Measurements from ENCODE around the gene UNC13C. TPM values are rescaled to one million over a fixed set of nuclear protein-coding genes. Genes with fewer than 3 reads are reported as not detected.

UNC13C gene
- total RNA-seq, 2 donors from 2014 or later = 0.28 TPM; not detected in 1

DNA sequence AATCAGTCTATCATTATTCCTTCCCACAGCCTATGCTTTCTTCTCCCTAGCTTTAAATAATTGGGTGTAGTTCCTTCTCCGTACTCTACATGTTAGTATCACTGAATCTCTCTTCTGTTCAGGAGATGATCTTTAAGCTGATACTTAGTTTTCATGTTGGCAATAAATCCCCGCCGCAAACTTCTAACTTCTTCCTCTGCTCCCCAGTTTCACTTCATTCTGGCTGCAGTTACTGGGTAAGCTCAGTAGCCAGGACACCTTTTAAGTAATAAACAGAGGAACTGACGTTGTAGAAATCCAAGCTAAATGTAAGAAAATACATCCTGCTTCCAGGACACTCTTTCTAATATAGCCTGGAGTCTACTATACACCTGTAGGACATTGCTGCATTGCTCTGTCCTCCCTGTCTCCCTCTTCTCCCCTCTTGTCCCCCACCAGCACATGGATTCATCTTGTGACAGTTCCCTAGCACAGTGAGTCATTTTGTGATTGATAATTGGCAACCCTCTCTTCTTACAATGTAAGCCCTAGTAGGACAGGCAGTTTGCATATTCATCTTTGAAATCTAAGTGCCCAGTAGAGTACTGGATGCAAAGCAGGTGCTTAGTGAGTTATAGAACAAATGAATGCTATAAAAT lies 598.2 kb downstream of the UNC13C start:
- ATAC-seq = no peak
- no peak for DNase-seq
- intact Hi-C loops (cut with DNase I, micrococcal nuclease) = no loop called here

DNA sequence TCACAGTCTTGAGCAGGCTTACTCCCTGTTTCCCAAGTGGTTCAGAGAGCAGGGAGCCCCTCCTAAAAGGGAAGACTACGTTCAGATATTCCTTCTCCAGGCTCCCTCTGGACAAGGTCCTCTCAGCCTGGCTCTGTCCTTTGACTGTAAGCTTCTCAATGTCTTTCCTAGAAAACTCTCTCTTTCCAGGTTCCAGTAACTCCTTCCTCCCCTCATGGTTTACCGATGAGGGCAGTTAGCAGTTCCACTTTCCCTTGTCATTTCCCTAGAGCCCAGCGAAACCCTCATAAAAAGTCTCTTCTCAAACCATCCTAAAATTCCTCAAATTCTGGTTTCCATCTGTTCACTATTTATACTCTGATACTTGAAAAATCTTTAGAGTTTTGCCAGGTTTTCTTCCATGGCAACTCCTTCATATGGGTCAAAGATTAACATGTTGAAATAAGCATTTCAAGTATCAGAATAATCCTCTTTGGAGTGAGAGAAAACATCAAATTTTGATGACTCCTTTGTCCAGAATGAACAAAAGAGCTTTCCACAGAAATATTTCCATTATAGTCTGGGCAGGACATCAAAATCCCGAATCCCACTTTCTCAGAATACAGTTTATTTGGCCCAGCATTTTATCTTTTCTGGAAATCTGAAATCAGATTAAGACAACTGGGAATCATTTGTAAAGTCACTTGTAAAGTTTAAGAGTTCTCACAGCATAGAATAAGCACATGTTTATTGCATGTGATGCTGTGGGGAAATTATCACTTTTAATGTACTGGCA lies 599.4 kb downstream of the UNC13C start:
- DNase-seq = no peak
- intact Hi-C loops (cut with DNase I, micrococcal nuclease) = no loop called here
- no peak for ATAC-seq

DNA sequence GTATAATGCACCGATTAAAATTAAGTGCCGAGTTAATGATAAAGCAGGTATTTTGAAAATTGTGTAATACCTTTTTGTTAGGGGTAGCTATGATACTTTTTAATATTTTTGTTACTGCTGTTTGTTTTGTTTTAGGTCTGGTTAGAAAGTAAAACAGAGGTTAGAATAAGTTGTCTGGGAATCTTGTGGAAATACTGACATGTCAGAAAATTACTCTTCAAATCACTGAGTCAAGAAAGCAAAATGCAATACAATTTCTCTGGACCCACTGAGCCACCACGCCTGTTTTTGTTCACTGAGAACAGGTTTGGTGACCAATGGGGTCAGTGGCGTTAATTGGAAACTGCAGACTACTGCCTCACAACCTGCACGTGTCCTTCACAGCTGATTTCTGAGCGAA lies 601.6 kb downstream of the UNC13C start:
- intact Hi-C loops (cut with DNase I, micrococcal nuclease) = no loop called here
- ATAC-seq = no peak

DNA sequence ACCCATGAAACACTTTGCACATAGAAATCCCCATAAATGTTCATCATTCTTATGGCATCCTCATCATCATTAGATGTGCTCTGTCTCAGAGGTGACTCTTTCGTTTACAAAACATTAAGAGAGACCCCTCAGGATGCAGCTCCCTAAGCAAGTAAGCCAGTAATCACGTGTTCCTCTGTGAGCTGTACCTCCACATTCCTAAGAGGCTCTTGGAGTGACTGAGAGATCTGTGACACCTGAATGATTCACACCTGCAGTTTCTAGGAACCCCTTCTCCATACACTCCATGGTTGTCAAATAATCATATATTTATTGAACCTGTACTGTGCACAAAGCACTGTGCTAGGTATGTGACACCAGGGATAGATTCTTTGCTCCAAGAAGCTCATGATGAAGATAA lies 602.4 kb downstream of the UNC13C start:
- no peak for DNase-seq
- no peak for ATAC-seq
- intact Hi-C loops (cut with DNase I, micrococcal nuclease) = no loop called here

More for the DNA sequence above, 601.6 kb downstream of the UNC13C start:
- DNase-seq = no peak

DNA sequence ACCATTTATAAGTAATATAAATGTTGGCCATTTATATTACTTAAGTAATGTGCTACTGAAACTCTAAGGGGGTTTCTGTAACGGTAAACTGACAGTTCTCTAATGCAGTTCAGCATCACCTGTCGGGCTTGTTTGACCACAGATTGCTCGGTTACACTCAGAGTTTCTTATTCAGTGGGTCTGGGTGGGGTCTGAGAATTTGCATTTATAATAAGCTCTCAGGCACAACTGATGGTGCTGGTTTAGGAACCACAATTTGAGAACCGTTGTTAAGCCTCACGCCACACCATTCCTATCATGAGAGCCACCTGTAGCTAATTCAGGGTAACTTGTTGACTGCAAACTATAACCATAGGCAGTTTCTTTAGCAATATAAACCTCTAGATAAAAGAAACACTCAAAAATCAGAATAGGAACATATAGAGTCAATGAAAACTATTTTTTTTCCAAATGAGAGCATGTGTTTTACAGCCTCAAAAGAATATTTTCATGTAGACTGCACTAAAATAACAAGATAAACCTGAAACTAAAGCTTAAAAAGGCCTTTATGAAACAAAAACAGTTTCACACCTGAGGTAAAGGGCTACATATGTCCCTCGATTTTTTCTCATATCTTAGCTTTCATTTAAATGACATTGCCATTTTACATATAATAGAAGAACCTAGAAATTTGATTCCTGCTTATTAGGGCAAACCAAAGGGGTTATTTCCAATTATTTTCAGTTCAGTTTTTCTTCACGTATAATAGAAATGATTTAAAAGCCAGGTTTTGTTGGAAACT lies 604.8 kb downstream of the UNC13C start:
- no peak for ATAC-seq

DNA sequence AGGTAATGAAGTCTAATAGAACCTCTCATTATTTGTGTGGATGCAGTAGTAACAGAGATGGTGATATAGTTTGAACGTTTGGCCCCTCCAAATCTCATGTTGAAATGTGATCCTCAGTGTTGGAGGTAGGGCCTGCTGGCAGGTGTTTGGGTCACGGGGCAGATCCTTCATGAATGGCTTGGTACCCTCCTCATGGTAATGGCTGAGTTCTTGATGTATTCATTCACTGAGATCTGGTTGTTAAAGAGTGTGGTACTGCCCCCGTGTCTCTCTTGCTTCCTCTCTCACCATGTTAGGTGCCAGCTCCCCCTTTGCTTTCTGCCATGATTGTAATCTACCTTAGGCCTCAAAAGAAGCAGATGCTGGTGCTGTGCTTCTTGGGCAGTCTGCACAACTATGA lies 606.8 kb downstream of the UNC13C start:
- ATAC-seq = no peak
- no peak for DNase-seq
- intact Hi-C loops (cut with DNase I, micrococcal nuclease) = no loop called here

More for the DNA sequence above, 604.8 kb downstream of the UNC13C start:
- DNase-seq = no peak
- intact Hi-C loops (cut with DNase I, micrococcal nuclease) = no loop called here

DNA sequence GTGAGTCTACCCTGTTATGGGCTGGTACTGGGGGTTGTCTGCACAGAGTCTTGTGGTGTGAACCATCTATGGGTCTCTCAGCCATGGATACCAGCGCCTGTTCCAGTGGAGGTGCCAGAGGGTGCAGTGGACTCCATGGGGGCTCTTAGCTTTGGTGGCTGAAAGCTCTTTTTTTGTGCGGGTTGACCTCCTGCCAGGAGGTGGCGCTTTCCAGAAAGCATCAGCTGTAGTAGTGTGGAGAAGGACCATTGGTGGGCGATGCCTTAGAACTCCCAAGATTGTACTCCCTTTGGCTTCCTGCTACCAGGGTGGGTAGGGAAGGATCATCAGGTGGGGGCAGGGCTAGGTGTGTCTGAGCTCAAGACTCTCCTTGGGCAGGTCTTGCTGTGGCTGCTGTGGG lies 615.9 kb downstream of the UNC13C start:
- DNase-seq = no peak
- no peak for ATAC-seq
- intact Hi-C loops (cut with DNase I, micrococcal nuclease) = no loop called here

DNA sequence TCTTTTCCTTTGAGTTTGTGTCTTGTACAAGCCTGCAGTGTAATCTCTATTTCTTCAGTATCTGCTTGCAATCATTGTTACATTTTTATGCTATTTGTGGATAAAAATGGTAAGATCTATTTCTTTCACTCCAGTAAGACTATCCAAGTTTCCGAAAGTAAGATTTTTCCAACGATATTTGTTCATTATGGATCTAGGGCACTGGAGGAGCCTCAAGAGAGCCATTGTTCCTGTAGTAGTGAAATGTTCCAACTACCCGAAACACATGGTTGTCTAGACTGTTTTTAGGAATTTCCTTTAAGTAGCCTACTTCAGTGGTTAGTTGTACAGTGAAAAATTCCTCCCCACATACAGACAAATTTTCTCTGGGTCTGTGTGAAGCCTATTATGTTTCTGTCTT lies 621.1 kb downstream of the UNC13C start:
- no peak for DNase-seq
- intact Hi-C loops (cut with DNase I, micrococcal nuclease) = no loop called here
- ATAC-seq = no peak

DNA sequence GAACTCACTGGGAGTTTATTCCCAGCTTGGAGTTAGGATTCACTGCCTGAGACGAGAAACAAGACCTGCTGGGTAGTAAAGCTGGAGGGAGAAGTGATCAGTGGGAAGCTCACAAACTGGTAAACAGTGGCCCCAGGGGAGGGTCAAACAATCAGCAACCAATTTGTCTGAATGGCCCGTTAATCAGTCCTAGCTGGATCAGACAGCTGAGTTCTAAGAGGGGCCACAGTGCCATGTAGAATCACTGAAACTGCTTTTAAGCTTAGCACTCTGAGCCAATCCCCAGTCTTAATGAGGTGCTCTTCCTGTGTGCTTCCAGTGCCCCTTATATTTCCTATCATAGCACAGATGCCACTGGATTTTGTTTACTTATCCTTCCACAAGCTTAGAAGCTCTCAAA lies 626.8 kb downstream of the UNC13C start:
- intact Hi-C loops (cut with DNase I, micrococcal nuclease) = no loop called here
- no peak for DNase-seq
- ATAC-seq = no peak

DNA sequence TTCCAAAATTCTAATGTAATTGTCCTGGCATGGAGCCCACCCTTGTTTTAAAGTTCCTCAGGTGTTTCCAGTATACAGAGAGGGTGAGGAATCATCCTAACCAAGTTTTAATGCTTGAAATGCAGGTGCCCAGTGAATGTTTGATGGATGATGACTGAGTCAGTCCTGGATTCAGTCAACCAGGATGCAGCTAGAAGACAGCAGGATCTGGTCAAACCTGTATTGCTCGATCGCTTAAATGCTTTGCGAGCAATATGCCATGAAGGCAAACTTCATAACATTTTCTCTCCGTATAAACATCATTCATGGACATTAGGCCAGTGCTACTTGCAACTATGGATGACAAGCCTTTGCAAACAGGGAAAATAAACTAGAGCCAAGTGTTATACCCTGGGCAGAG lies 627.3 kb downstream of the UNC13C start:
- DNase-seq (no peak), ATAC-seq (no peak)
- intact Hi-C loops (cut with DNase I, micrococcal nuclease) = no loop called here

DNA sequence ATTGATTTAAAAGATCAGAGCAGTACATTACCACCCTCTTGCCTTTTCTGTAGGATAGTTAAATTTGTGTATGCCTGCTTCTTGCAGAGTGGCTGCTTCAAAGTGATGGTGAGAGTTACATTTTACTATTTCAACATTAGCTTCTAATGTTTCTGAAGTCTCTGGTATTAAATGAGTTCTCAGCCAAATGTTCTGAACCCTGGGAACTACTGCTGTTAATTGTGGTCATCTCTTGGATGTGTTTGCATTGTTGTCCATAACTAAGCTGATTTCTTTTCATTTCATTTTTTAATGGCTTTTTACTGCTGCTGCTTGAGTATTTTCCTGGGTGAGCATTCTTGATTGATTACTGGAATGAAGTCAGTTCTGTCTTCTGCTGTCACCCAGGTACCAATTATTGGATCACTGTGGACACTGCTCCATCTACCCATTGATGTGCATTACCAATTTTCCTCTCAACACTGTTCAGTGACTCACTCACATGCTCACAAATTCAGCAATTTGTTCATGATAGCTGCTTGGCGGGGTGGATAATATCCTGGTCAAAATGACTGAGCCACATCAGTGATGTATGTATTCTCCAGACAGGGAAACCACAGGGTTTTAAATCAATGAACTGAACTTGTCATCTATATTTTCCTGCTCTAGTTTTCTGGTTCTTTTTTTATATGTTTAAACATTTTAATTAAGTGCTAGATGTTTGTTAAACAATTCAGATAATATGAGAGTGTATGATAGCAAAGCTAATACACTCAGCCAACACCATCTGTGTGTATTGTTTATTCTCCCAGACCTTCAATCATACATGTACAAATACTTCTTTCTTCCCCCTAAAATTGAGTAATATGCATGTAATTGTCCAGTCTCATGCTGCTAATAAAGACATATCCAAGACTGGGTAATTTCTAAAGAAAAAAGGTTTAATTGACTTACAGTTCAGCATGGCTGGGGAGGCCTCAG lies 630.9 kb downstream of the UNC13C start:
- no peak for DNase-seq
- ATAC-seq = no peak
- intact Hi-C loops (cut with DNase I, micrococcal nuclease) = no loop called here

DNA sequence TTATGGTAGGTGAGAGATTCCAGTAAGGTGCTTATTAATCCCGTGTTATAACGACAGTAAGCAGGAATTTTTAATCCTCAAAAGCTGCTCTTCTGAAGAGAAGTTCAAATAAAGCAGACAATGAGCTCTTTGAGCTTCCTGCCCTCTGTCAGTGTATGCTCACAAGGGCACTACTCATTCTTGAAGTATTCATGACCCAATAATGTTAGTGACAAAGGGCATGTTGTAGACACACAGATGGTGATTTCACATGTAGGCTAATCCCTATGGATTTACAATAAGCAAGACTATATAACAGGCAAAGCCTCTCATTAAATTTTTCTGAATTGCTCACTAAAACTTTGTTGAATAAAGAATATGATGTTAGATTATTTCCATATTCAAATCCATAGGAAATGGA lies 639.9 kb downstream of the UNC13C start:
- ATAC-seq (no peak), DNase-seq (no peak)
- intact Hi-C loops (cut with DNase I, micrococcal nuclease) = no loop called here

DNA sequence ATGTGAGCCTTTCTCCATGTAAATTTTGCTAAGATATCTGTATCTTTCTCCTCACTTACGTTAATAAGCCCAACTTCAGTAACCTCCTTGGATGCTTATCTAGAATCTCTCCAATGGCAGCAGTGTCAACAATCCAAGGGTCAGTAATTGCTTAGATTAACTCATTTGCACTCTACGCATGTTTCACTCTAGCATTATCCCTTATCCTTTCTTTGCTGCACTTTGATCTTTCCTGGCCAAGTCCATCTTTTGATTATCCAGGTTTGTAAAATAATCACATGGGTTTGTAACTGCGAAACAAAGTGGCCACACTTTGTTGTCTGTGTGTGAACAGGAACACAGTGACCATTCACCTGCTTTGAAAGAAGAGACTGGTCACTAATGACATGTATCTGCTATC lies 640.9 kb downstream of the UNC13C start:
- DNase-seq = no peak
- ATAC-seq = no peak
- intact Hi-C loops (cut with DNase I, micrococcal nuclease) = no loop called here

DNA sequence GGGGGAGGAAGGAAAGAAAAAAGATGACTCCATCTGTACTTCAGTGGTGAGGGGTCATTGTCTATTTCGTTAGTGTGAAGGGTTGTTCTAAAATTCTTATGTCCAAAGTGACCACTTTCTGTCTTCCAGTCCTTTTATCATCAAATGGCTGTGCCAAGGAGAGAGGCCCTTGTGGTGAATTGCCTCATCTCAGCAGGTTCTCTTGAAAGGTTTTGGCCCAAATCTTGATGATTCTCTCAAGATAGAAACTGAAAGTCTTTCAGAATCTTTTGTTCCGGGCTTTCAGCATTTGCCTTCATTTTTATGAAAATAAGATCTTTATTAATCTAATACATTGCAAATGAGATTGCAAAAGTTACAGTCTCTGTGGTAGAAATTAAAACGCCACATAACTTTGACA lies 642.7 kb downstream of the UNC13C start:
- ATAC-seq = no peak
- DNase-seq = no peak
- intact Hi-C loops (cut with DNase I, micrococcal nuclease) = no loop called here

DNA sequence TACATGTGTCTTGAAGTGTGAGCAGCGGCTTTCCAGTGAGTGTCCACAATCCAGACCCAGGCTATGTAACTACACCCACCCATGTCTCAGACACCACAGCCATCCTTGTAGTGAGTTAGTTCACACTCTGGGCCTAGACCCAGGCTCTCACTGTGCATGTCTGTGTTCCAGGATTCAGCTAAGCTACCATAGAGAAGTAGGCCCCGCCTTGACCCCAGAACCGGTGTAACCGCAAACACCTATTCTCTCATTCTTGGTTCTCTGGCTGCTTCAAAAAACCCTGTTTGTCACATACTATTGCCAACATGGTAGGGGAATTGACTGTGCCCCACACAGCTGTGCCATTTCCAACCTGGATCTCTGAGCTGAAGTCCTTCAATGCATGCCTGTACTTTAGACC lies 657.9 kb downstream of the UNC13C start:
- no peak for ATAC-seq
- intact Hi-C loops (cut with DNase I, micrococcal nuclease) = no loop called here
- no peak for DNase-seq

DNA sequence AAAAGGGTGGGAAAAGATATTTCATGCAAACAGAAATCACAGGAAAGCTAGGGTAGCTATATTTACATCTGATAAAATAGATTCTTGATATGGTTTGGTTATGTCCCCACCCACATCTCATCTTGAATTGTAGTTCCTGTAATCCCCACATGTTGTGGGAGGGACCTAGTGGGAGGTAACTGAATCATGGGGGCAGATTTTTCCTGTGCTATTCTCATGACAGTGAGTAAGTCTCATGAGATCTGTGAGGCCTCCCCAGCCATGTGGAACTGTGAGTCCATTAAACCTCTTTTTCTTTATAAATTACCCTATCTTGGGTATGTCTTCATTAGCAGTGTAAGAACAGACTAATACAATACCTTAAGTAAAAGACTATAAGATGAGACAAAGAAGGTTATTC lies 660.4 kb downstream of the UNC13C start:
- intact Hi-C loops (cut with DNase I, micrococcal nuclease) = no loop called here
- no peak for ATAC-seq

DNA sequence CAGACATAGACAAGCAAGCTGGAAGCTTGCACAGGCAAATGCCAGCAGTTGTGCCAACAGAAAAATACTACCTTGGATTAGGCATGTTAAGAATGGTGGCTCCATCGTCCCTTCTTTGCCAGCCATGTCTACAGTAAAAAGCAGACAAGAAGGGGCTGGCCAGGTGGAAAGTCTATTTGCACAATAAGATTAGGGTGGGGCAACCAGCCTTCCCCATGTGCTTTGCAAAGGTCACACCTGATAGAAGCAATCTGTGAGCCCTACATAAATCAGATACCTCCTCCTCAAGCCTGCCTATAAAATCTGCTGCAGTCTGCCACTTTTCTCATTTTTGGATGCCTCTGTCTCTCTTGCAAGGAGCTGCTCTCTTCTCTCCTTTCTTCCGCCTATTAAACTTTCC lies 662.6 kb downstream of the UNC13C start:
- ATAC-seq = peak; percentile 69
- intact Hi-C loops (cut with DNase I, micrococcal nuclease) = no loop called here
- DNase-seq = no peak

More for the DNA sequence above, 660.4 kb downstream of the UNC13C start:
- DNase-seq = no peak

DNA sequence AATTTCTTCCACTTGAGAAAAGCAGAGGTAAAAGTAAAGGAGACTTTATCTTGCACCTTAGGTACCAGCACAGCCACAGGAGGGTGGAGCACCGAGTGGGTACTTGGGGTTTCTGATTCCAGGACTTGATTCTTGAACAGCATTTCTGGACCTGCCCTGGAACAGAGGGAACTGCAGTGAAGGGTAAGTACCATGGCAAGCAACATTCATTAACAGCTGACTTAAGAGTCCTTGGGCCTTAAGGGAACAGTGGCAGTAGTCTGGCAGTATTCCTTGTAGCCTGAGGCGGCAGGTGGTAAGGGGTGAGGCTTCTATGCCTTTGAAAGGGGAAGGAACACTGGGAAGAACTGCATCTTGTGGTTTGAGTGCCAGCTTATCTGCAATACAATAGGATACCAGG lies 666.6 kb downstream of the UNC13C start:
- ATAC-seq = no peak
- no peak for DNase-seq
- intact Hi-C loops (cut with DNase I, micrococcal nuclease) = no loop called here

DNA sequence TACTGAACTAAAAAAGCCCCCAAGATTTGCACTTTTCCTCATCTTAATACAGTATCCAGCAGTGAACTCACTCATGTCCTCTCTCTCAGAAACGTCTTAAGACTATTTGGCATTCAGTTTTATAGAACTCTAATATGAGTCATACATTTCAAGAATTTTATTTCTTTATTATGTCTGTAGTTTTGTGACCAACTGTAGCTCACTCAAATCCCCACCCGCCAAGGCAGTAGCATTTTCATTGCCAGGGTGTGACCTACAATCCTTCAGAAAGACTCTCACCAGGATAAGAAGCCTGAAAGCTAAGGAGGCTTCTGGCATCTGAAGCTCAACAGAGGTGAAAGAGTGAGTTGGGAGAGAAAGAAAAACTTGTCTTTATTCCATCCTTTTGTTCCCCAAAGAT lies 681.4 kb downstream of the UNC13C start:
- intact Hi-C loops (cut with DNase I, micrococcal nuclease) = no loop called here
- DNase-seq = peak; percentile 16 to 66
- ATAC-seq = peak; percentile 99

Measured in left colon (tissue), 2 donors.